GM21423 (cell line): ENCODE data around the gene EEPD1.

Experiments
- ATAC-seq: cut with Tn5 transposase; IDR thresholded peaks from one replicate; pipeline ENCODE4 v1.9.1; 2021; ENCODE audit warnings: mild to moderate bottlenecking, moderate library complexity; ENCODE audit not compliant: unreplicated experiment

Gene EEPD1

GRCh38 chr7:36278069-36278619 is 125.1 kb downstream of the EEPD1 start:
- ATAC-seq: no peak

GRCh38 chr7:36278620-36279172 is 125.6 kb downstream of the EEPD1 start:
- ATAC-seq: no peak

DNA sequence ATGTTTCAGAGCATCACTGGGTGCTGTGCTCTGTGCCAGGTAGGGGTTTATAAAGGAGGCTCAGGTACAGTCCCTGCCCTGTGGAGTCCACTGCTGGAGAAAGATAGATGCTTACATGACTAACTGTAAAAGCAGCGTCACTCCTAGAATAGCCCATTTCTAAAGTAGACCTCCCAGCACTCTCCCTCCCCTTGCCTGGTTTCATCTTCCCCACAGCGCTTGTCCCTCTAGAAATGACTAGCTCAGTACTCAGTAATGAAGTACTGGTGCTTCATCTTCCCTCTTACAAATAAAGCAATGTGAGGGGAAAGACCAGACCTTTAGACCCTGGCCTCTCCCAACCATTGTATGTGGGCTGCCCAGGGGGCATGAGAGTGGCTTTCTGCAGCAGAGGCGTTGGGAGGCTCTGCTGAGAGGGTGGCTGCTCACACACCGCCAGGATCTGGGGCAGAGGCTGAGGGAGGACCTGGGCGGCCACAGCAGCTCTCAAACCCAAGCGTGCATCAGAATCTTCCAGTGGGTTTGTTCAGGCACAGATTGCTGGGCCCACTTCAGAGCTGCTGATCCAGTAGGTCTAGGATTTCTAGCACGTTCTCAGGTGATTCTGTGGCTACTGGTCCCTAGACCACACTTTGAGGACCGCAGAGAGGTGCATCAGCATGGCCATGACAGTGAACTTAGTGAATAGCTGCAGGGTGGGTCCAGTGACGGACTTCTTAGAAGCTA is 126.3 kb downstream of the EEPD1 start:
- ATAC-seq: peak; percentile 40

DNA sequence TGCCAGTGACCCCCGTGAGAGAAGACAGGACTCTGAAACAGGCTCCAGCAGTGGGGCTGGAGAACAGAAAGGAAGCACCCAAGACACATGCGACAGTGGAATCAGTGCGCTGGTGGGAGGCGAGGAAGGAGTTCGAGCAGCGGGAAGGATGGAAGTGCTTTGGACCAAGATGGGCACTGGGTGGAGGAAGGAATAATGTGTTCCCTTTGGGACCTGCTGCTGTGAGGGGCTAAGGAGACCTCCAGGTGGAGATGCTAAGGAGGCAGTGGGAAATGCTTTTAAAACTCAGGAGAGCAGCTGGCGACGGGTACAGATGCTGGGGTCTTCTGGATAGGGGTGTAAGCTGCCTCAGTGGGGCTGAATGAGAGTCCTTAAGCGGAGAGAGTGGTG is 126.9 kb downstream of the EEPD1 start:
- no peak for ATAC-seq

DNA sequence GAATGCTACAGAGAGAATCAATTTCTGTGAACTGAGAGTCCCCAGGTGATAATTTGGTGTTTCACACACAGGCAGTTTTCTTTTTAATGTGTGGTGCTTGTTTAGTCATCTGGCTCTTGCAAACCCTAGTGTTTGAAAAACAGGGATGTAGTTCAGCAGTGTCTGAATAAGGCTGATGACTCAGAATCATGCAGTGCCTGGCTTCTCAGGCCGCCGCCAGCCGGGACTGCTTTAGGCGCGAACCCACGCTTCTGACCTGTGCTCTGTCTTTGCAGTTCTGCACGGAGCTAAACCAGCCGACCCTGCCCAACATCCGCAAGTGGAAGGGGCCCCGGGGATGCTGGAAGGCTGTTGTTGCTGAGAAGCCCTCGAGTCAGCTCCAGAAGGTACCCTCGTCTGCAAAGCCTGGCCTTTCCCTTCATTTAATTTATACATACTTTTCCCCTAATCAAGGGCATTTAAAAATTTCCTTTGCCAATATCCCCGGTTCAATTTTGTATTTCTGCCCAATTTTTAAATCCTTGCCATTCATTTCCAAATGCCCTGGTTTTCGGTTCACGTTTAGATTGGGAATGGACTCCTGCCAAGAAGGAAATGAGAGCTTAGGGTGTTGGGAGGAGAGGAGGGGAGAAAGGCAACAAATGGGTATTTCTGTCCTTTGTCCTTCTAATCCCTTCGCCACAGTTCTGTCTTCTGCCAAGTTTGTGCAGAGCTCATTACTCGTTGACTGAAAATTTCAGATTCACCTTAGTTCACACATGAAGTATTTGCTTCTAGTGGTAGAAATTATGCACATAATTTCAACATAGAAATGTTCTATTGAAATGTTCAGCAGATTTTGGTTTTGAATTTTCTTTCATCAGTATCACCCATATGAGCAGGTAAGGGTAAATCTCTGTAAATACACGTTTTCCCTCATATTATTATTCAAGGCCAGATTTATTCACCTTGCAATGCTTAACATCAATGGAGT is 128.1 kb downstream of the EEPD1 start:
- ATAC-seq: no peak

DNA sequence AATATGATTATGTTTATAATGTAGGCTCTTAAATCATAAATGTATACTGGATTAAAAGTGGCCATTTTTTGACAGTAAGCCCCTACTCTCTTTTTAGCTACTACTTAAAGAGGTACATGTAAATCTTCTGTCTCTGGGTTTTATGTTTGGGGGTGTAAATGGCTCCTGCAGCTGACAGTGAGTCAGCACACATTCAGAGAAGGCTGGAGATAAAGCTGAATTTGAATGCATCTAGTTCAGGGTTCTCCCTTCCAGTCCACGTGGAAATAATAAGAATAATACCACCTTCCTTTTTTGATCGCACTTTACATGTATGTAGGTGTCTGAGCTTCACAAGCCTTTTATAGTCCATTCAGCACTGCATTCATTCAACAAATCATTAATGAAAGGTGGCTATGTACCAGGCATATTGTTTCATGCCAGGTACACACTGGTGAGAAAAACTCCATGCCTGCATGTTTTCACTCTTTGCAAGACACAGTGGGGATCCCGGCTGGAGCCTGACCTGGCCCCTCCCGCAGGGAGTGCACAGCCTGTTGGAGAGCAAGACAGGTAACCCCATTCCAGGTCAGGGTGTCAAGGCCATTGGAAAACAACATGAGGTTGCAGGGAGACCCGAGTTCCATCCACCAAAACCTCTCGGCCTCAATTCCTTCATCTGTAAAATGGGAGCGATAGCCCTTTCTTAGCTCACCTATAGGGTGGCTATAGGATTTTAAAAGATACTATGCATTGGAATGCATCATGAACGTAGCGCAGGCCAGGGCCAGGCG is 129.1 kb downstream of the EEPD1 start:
- no peak for ATAC-seq

DNA sequence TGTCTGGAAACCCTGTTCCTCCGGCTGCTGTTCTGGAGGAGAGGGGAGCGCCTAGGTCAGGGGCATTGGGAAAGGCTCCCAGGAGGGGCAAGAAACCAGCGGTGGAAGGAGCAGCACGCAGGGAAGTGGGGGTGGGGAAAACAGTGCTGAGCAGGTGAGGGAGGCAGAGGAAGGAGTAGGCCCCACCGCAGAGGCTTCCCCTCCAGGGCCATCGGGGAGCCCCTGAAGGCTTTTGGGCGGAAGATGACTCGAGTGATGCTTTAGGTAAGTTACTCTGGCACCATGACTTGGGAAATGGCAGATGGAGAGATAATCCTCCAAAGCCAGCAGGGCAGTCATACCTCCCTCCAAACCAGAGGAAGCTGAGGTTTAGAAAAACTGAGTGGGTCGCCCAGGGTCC is 130.1 kb downstream of the EEPD1 start:
- ATAC-seq: no peak

DNA sequence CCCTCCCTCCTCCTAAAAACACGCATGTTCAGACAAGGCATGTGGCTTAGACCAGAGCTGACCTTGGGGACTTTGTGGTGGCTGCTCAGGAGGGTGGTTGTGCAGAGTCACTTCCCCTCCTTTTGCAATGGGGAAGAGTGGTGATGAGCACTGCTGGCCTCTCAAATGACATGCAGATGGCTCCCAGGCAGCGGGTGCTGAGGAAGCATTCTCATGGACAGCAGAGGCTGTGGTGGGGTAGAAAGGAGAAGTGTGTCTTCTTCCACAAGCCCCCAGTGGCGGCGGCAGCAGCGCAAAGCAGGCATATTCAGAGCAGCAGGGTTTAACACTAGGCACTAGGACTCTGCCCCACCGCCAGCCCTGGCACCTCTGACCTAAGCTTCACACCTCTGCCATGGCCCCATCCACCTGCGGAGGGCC is 130.7 kb downstream of the EEPD1 start:
- peak; percentile 56 for ATAC-seq

GRCh38 chr7:36284456-36285090 is 131.5 kb downstream of the EEPD1 start:
- no peak for ATAC-seq

DNA sequence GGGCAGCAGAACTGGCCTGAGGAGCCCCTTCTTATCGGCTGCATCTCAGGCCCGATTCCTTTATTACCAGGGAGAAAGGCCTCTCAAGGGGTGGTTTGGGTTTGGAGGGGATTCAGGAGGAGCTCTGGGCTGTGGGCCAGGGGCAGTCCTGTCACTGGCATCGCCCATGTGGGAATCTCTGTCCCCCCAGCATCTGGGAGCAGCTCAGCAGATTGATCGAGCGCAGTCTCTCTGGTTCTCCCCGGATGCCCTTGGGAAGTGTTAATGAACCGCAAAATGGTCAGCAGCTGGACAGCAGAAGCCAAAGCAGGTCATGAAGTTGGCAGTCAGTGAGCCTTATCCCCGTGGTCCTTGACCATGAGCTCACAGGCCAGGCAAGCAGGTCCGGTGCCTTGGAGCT is 132.2 kb downstream of the EEPD1 start:
- no peak for ATAC-seq

DNA sequence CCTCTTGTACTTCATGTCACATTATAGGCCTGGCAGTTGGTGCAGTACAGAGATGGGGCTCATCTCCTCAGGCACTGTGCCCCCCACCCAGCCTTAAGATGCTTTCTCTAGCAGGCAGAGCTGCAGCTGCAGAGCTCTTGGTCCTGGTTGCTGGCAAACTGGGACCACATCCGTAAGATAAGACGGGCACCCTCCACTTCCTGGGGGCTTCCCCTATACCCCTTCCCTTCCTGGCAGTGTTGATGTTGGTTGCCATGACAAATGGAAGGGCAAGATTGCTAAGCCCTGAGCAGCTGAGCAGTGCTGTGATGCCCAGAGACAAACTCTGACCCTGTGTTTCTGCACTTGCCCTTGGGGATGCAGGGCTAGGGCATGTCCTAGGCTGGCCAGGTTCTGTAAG is 133.2 kb downstream of the EEPD1 start:
- ATAC-seq: no peak

GRCh38 chr7:36286688-36287087 is 133.6 kb downstream of the EEPD1 start:
- ATAC-seq: no peak

- ATAC-seq: peak; percentile 26
Measured at GRCh38 chr7:36287371-36288241, 134.6 kb downstream of the EEPD1 start.

GRCh38 chr7:36288501-36288900 is 135.4 kb downstream of the EEPD1 start:
- ATAC-seq: no peak

DNA sequence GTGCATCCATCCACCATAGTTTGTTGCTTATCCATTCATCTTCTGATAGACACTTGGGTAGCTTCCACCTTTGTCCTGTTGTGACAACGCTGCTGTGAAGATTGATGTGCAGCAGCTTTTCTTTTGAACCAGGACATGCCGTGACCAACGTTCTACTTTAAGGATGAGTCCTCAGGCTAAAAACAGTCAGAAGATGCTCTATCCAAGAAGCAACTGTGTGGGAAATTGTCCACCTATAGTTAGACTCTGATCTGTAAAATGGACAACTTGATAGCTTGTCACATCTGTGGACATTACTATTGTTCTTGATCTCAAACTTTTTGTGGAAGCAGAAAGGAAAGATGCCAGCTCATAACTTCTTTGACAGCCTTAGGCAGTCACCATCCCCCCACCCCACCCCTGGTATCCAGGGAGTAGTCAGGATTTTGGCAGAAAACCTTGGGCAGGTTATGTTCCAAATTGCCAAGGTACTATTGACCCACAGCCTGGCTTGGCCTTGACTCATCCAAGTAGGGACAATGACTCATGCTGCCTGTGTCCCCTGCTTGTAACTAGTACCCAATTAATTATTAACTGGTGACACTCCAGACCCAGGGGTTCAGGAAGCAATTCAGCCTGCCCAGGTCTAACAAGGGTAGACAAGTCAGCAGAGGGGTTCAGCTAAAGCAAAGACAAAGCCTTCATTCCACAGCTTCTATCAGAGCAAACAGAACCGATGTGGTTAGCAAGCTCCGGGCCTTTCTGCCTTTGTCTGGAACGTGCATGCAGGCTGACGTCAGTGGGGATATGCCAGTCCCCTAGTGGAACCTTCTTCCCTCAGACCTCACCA is 137.0 kb downstream of the EEPD1 start:
- ATAC-seq: no peak

DNA sequence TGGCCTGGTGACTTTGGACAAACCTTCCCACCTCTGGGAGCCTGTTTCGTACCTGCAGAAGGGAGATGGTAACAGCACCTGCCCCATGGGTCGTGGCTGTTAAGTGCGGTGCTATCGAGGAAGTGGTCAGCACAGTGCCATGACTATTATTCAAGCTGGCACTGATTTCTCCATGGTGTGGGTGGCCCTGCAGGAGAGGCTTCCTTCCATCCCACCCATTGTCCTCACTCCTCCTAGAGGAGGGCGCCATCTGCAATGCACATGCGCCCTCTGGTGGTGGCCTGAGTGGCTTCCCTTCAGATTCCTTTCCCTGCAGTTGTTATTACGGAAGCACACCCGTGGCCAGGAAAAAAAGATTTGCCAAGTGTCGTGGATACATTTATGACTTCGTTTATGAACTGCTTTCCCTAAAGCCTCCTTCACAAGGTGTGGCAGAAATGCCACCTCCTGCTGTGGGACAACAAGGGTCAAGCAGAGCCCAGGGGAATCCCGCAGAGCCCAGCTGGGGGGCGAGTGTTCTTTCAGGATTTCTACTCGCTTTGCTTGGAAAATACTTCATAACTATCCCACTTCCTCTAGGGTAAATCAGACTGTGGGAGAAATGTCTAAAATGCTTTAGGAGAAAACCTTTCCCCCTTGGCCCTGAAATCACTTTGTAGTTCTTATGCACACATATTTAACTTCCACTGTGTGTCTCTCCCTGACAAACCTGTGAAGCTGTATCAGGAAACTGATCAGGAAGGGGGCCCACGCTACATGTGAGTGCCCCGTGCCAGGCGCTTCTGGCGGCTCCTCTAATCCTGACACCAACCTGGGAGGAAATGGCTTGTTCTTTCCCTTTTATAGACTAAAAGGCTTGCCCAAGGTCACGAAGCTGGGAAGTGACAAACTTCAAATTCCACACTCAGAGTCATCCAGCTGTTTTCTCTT is 138.6 kb downstream of the EEPD1 start:
- peak; percentile 48 for ATAC-seq

DNA sequence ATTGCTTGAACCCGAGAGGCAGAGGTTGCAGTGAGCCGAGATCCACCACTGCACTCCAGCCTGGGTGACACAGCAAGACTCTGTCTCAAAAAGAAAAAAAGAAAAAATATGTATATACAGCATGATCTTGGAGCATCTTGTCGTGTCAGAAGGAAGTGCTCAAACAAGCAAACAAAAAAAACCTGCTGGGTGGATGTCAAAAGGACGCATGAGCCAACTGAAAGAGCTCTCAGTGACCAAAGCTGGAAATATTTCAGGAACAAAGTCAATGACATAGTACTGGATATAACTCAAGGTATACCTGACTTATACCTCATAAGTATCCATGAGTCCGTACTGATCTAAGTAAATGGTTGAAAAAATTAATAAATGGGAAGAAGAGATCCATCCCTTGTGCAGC is 142.0 kb downstream of the EEPD1 start:
- ATAC-seq: no peak
